Subcutaneous abdominal adipose tissue (tissue), 5 donors: Measurements from ENCODE around the gene MYO7B.
A peak's percentile ranks its signal among the peaks of the same experiment; 100 is the strongest.

ENCODE experiments used
- H3K27ac ChIP-seq: one replicate; pipeline ENCODE4 v1.7.0; 2013; ENCODE audit warnings: low read depth, mild to moderate bottlenecking, inconsistent platforms, low read length, moderate library complexity
- H3K27me3 ChIP-seq, 5 donors: one replicate each; pipeline ENCODE4 v1.7.0; 2013; ENCODE audit warnings: low read length in 5 of 5, inconsistent platforms in 1 of 5; ENCODE audit not compliant: control insufficient read depth in 5 of 5, insufficient read depth in 4 of 5
- H3K36me3 ChIP-seq, 5 donors: one replicate each; pipeline ENCODE4 v1.7.0; 2013; ENCODE audit warnings: low read length in 5 of 5; ENCODE audit not compliant: control insufficient read depth in 5 of 5, insufficient read depth in 5 of 5
- H3K4me1 ChIP-seq, 5 donors: one replicate each; pipeline ENCODE4 v1.7.0; 2013; ENCODE audit warnings: low read length in 5 of 5, mild to moderate bottlenecking in 3 of 5, moderate library complexity in 1 of 5; ENCODE audit not compliant: control insufficient read depth in 5 of 5, insufficient read depth in 5 of 5
- H3K4me3 ChIP-seq, 5 donors: one replicate each; pipeline ENCODE4 v1.7.0; 2013; ENCODE audit warnings: low read length in 5 of 5, low read depth in 1 of 5
- H3K9ac ChIP-seq, 5 donors: one replicate each; pipeline ENCODE4 v1.7.0; 2013; ENCODE audit warnings: low read length in 5 of 5, mild to moderate bottlenecking in 4 of 5, moderate library complexity in 3 of 5
- H3K9me3 ChIP-seq, 5 donors: one replicate each; pipeline ENCODE4 v1.7.0; 2013; ENCODE audit warnings: low read length in 5 of 5; ENCODE audit not compliant: control insufficient read depth in 5 of 5
- donor health status: healthy.
- donor health status: healthy.
- donor health status: healthy.
- donor health status: healthy.
- donor health status: healthy.

MYO7B gene

GRCh38 chr2:127535422-127535901 is at the start of gene MYO7B:
MYO7B (plus strand) TSS chr2:127535683; CDS start chr2:127559723, 24,040 bp downstream.
- H3K4me1 ChIP-seq = peaks cover 0 to 2% (median 0%) of the 10 kb centered on the region in 5 donors
- H3K36me3 ChIP-seq = no peaks in the 10 kb centered on the region
- H3K27ac ChIP-seq = no peak within 1 kb of the TSS
- no peak within 1 kb of the TSS for H3K9ac ChIP-seq
- H3K4me3 ChIP-seq = no peak within 1 kb of the TSS
- H3K27me3 ChIP-seq = peaks cover 0 to 10% (median 9%) of the 10 kb centered on the region in 5 donors
- H3K9me3 ChIP-seq = peaks cover 0 to under 1% (median 0%) of the 10 kb centered on the region in 5 donors

GRCh38 chr2:127485694-127486071 is 49.8 kb upstream of the MYO7B start:
- Histone ChIP-seq H3K9me3 (no peaks in the 10 kb centered on the region), H3K4me3 (no peak overlapping the region), H3K9ac (no peak overlapping the region), H3K4me1 (no peaks in the 10 kb centered on the region), H3K27ac (no peak overlapping the region), H3K27me3 (no peaks in the 10 kb centered on the region), H3K36me3 (peaks cover 62 to 91% (median 76%) of the 10 kb centered on the region in 5 donors)

GRCh38 chr2:127486247-127487058 is 49.0 kb upstream of the MYO7B start:
- Histone ChIP-seq H3K9me3 (no peaks in the 10 kb centered on the region), H3K27me3 (no peaks in the 10 kb centered on the region), H3K9ac (peak overlapping the region in 2 of 5 donors; percentile 6 to 16), H3K36me3 (peaks cover 58 to 91% (median 73%) of the 10 kb centered on the region in 5 donors), H3K27ac (no peak overlapping the region), H3K4me1 (no peaks in the 10 kb centered on the region), H3K4me3 (no peak overlapping the region)

- Histone ChIP-seq H3K9ac (no peak overlapping the region), H3K27me3 (no peaks in the 10 kb centered on the region), H3K4me3 (no peak overlapping the region), H3K4me1 (no peaks in the 10 kb centered on the region), H3K9me3 (no peaks in the 10 kb centered on the region), H3K27ac (no peak overlapping the region), H3K36me3 (peaks cover 69 to 89% (median 76%) of the 10 kb centered on the region in 5 donors)
Measured at GRCh38 chr2:127490283-127490682, 45.2 kb upstream of the MYO7B start.

- peaks cover 60 to 79% (median 71%) of the 10 kb centered on the region in 5 donors for H3K36me3 ChIP-seq
- no peaks in the 10 kb centered on the region for H3K27me3 ChIP-seq
- no peak overlapping the region for H3K4me3 ChIP-seq
- no peak overlapping the region for H3K9ac ChIP-seq
- H3K9me3 ChIP-seq = no peaks in the 10 kb centered on the region
- no peaks in the 10 kb centered on the region for H3K4me1 ChIP-seq
- H3K27ac ChIP-seq = peak overlapping the region; percentile 3
Measured at GRCh38 chr2:127498386-127498785, 37.1 kb upstream of the MYO7B start.

- Histone ChIP-seq H3K4me1 (peaks cover 5 to 8% (median 7%) of the 10 kb centered on the region in 5 donors), H3K27me3 (no peaks in the 10 kb centered on the region), H3K27ac (no peak overlapping the region), H3K4me3 (no peak overlapping the region), H3K9ac (no peak overlapping the region), H3K9me3 (no peaks in the 10 kb centered on the region), H3K36me3 (peaks cover 48 to 59% (median 55%) of the 10 kb centered on the region in 5 donors)
Measured at GRCh38 chr2:127503491-127503890, 32.0 kb upstream of the MYO7B start.

- Histone ChIP-seq H3K27me3 (no peaks in the 10 kb centered on the region), H3K4me3 (no peak overlapping the region), H3K9ac (no peak overlapping the region), H3K4me1 (peaks cover 5 to 20% (median 19%) of the 10 kb centered on the region in 5 donors), H3K27ac (no peak overlapping the region), H3K9me3 (no peaks in the 10 kb centered on the region), H3K36me3 (peaks cover 42 to 53% (median 46%) of the 10 kb centered on the region in 5 donors)
Measured at GRCh38 chr2:127504552-127505430, 30.7 kb upstream of the MYO7B start.

- no peak overlapping the region for H3K4me3 ChIP-seq
- H3K27me3 ChIP-seq = no peaks in the 10 kb centered on the region
- peaks cover 5 to 29% (median 24%) of the 10 kb centered on the region in 5 donors for H3K4me1 ChIP-seq
- peaks cover 28 to 37% (median 33%) of the 10 kb centered on the region in 5 donors for H3K36me3 ChIP-seq
- peak overlapping the region; percentile 80 for H3K27ac ChIP-seq
- peak overlapping the region in 1 of 5 donors; percentile 1 for H3K9ac ChIP-seq
- no peaks in the 10 kb centered on the region for H3K9me3 ChIP-seq
Measured at GRCh38 chr2:127506510-127506909, 29.0 kb upstream of the MYO7B start.

GRCh38 chr2:127508023-127508630 is 27.4 kb upstream of the MYO7B start:
- Histone ChIP-seq H3K27ac (peak overlapping the region; percentile 80), H3K4me1 (peaks cover 5 to 33% (median 24%) of the 10 kb centered on the region in 5 donors), H3K9ac (peak overlapping the region in 3 of 5 donors; percentile 3 to 32 (median 27)), H3K9me3 (no peaks in the 10 kb centered on the region), H3K4me3 (no peak overlapping the region), H3K36me3 (peaks cover 14 to 22% (median 20%) of the 10 kb centered on the region in 5 donors), H3K27me3 (no peaks in the 10 kb centered on the region)
